NAMALWA (cell line): ENCODE results near the gene CD2.

ENCODE experiments used
- DNase-seq: peaks from one replicate; pipeline ENCODE4 v3.0.0-alpha.2; 2015; ENCODE audit warnings: low spot score

The CD2 gene

DNA sequence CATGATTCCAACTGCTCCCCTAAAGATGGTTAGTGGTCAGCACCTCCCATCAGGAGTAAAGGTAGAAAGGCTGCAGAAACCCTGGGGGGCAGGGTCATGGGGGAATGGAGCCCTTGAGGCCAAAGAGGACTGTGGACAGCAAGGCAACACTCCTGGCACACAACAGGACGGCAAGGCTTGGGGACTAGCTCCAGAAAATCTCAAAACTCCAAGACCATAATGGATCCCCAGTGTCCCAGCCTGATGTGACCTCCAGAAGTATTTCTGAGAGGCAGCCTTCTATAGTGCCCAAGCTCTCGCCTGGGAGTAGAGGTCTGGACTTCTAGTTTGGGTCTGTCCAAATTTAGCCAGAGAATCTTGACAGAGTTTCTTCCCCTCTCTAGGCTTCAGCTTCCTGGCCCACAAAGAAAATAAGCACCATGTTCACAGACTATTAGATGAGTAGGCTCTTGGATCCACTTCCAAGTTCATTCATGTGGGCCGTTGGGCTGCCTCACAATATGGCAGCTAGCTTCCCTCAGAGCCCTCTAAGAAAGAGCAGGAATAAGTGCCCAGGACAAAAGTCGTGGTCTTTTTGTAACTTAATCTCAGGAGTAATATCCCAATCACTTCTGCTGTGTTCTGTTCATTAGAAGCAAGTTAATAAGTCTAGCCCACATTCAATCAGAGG is 6.9 kb downstream of the CD2 start:
- DNase-seq: no peak

- no peak for DNase-seq
Measured at GRCh38 chr1:116762281-116762680, 8.1 kb downstream of the CD2 start.

DNA sequence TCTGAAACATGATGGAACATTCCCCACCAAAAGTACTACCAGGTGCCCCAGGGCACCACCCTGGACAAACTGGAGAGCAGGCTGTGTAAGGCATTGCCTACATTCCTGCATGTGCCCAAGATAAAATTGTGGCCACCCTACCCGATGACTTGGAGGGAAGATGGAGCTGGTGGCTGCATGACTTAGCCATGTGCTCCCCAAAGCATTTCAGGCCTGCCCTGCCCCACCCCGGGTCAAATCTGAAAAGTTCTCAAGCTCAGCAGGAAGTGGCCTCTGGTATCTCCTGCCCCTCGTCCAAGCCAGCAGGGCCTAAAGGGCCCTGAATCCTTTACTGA is 8.5 kb downstream of the CD2 start:
- DNase-seq: no peak

DNA sequence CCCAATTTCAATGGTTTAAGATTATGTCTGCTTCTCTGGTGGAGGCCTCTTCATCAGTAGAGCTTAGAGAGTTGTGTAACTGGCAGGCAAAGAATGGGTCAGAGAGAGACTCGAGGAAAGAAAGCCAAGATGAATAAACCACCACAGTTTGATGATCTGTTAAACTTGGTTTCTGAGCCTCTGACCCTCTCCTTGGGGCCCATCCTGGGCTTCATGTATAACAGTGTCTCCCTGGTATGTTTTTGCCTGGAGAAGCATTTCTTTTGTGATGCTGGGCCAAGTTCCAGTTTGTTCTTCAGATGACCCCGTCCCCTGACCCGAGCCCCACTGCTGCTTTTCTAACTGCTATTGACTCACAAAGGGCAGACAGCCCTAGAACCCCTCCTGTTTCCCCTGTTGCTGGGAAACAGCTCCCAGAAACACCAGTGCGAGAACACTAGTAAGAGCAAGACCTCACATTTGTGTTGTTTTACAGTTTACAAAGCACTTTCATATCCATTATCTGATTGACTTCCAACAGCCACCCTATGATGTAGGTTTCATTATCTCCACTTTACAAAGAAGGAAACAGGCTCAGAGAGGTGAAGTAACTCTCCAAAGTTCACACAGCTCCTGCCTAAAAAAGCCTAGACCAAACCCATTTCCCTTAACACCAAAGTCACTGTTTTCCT is 9.0 kb downstream of the CD2 start:
- no peak for DNase-seq

DNA sequence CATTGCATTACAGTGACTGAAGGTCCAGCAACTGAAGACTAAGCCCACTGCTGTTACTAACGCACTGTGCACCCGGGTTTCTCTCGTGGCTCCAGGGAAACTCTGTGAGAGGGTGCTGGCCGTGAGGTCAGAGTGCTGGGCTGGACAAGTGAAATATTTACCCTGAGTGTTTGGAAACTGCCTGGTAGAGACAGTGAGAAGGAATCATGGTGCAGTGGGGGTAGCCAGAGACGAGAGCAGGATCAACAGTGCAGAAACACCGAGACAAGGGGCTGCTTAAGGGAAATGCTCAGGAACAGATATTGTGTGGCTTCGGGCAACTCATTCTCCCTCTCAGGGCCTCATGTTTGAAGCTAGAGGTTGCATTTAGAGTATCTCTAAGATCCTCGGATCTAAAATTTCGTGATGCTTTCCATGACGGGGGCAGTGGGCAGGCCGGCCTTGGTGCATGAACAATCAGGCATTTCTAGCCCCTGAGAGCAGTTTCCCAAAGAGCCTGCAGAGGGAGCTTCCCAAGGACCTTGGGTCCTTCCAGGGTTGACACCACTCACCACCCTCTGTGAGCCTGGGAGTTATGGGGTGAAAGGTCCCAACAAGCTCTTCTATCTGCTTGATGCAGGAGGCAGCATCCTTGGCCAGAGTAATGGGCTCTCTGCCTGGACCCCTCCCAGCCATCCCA is 9.7 kb downstream of the CD2 start:
- DNase-seq: peak; percentile 8

DNA sequence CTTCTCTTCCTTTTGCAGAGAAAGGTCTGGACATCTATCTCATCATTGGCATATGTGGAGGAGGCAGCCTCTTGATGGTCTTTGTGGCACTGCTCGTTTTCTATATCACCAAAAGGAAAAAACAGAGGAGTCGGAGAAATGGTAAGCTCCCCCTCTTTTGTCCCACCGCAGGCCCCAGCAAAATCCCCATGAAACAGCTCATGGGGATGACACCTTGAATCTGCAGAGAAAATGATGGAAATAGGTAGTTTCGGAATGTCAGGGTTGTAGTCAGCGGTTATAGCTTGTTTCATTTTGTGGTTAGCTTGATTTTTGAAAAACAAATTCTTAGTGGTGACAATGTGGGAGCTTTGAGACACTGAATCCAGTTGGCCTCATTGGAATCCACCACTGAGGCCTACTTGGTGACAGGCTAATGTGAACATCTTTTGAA is 10.3 kb downstream of the CD2 start:
- no peak for DNase-seq

GRCh38 chr1:116764906-116765862 is 11.0 kb downstream of the CD2 start:
- no peak for DNase-seq

GRCh38 chr1:116765962-116766361 is 11.7 kb downstream of the CD2 start:
- DNase-seq: no peak

GRCh38 chr1:116766616-116767469 is 12.6 kb downstream of the CD2 start:
- no peak for DNase-seq

DNA sequence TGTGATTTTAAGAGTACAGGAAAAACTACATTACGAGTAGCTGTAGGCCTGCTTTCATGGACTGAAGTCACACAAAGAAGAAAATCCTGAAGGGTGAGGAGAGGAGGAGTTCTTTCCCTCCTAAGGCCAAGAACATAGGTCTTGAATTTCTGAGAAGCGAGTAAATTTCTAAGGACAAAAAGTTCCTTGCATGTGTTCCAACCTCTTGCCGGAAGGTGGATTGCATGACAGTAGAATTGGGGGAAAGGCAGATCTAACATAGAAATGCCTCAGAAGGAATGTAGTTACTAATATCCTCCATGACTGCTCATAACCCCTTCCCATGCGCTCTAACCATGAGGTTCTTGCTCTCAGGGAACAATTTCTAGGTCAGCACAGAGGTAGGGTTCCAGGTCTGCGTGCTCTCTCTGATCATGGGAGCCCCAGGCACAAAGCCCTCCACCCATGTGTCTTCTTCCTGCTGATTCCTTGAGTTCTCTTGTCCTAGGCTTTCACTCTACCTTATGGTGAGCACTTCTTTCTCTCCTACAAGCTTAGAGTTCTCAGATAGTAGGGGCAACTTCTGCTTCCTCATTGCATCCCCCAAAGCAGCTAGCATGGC is 13.7 kb downstream of the CD2 start:
- DNase-seq: no peak

DNA sequence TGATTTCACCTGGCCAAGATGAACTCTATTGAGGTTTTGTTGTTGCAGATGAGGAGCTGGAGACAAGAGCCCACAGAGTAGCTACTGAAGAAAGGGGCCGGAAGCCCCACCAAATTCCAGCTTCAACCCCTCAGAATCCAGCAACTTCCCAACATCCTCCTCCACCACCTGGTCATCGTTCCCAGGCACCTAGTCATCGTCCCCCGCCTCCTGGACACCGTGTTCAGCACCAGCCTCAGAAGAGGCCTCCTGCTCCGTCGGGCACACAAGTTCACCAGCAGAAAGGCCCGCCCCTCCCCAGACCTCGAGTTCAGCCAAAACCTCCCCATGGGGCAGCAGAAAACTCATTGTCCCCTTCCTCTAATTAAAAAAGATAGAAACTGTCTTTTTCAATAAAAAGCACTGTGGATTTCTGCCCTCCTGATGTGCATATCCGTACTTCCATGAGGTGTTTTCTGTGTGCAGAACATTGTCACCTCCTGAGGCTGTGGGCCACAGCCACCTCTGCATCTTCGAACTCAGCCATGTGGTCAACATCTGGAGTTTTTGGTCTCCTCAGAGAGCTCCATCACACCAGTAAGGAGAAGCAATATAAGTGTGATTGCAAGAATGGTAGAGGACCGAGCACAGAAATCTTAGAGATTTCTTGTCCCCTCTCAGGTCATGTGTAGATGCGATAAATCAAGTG is 14.3 kb downstream of the CD2 start:
- DNase-seq: no peak

DNA sequence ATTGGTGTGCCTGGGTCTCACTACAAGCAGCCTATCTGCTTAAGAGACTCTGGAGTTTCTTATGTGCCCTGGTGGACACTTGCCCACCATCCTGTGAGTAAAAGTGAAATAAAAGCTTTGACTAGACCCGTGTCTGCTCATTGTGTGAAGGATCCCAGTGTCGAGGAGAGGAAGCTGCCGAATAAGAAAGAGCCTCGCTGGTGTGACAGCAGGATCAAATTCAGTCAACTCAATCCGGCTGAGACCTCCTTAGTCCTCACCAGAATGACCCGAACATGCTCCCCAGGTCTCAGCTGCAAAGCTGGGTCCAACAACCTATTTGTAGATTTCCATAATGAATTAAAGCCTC is 14.8 kb downstream of the CD2 start:
- DNase-seq: no peak

DNA sequence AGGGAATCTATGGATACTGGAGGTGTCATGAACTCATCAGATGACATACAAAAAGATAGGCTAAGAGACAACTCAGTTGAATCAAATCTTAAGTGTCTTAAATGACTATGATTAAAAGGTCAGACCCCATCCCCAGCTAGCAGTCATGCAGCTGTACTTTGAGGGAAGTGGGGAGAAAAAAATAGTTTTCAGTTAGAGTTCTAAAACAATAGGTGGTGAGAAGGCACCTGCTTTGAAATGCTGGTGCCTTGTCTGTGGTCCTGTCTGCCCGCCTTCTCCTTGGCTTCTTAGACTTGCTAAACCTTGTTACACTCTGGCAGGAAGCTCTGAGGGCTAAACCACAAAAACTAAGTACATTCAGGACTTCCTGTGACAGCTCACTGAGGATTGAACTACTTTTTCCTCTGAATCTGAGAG is 15.3 kb downstream of the CD2 start:
- DNase-seq: peak; percentile 2

- DNase-seq: no peak
Measured at GRCh38 chr1:116769994-116770393, 15.8 kb downstream of the CD2 start.

GRCh38 chr1:116770625-116771024 is 16.4 kb downstream of the CD2 start:
- DNase-seq: no peak

GRCh38 chr1:116771997-116772647 is 17.9 kb downstream of the CD2 start:
- DNase-seq: no peak

DNA sequence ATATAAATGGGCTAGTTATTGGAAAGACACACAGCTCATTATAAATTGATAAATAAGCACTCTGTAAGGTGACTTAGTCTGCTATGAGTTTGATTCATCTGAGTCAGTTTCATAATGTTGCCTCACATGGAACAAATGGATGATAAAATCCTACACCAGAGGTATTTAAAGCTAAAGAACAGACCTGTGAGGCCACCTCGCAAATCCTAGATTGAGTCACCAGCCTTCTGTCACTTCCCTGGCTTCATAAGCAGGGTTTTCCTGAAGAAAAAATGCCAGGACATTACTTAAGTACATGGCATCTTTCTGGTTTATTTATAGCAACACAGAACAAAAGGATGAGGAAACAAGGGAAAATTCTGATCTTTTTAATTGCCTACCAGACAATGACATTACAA is 18.4 kb downstream of the CD2 start:
- no peak for DNase-seq

DNA sequence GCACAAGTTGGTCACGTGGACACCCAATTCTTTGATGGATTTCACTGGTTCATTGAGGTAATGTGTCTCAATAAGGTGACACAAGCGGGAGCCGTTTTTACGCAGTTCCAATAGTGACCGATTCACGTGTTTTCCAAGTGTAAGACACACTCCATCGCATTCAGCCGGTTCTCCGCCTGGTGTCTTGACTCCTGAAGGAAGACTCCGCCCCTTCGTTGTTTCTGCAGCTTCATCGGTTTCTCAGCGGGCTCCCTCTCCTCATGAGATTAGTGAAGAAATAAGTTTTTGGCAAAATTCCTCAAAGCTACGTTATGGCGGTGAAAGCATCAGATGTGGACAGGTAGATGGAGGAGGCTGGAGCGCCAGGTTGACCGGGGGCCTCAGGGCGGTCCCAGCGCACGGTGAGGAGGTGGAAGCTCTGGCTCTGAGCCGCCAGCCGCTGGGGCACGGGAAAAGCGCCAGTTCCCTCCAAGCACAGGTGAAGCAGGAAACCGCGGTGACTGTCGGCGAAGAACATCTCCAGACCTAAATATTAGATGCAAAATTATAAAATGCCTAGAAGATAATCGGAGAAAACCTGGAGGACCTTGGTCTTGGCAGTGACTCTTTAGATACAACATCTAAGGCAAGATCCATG is 21.0 kb downstream of the CD2 start:
- no peak for DNase-seq
